ENCODE data around the gene PRPS2.

The PRPS2 gene

GRCh38 chrX:12871257-12871656 is 80.0 kb downstream of the PRPS2 start:
- no peaks in the 10 kb centered on the region for H4K20me1 ChIP-seq (ENCODE audit: insufficient read depth, low read length, poor library complexity, severe bottlenecking)
- no peaks in the 10 kb centered on the region for H3K4me1 ChIP-seq (ENCODE audit: insufficient read depth, low read length, poor library complexity, severe bottlenecking)
- H2AFZ ChIP-seq (ENCODE audit: low read length), result no peak overlapping the region
- no peaks in the 10 kb centered on the region for H3K36me3 ChIP-seq (ENCODE audit: insufficient read depth, low read length)
- H3K79me2 ChIP-seq (ENCODE audit: insufficient read depth, low read length), result no peaks in the 10 kb centered on the region
- no peaks in the 10 kb centered on the region for H3K27me3 ChIP-seq (ENCODE audit: insufficient read depth, low read length, poor library complexity, severe bottlenecking)
- no peaks in the 10 kb centered on the region for H3K9me2 ChIP-seq (replicated peaks; ENCODE audit: low read depth, low read length)
- H3K9ac ChIP-seq (ENCODE audit: low read depth, low read length, poor library complexity, severe bottlenecking), result no peak overlapping the region
- TF ChIP-seq EZH2phosphoT487 (IDR thresholded peaks at IDR 0.05; ENCODE audit: borderline replicate concordance), result no peak
- TF ChIP-seq CTCF (conservative IDR thresholded peaks at IDR 0.05; ENCODE audit: low read length), result no peak
- H3K4me2 ChIP-seq (ENCODE audit: low read depth, low read length, poor library complexity, severe bottlenecking), result no peak overlapping the region
- H3K9me3 ChIP-seq (ENCODE audit: insufficient read depth, low read depth, low read length), result no peaks in the 10 kb centered on the region
- H3K4me3 ChIP-seq (ENCODE audit: low read length, poor library complexity, severe bottlenecking), result no peak overlapping the region
- no peaks in the 10 kb centered on the region for H3F3A ChIP-seq (ENCODE audit: low read depth)

GRCh38 chrX:12872741-12873140 is 81.5 kb downstream of the PRPS2 start:
- no peaks in the 10 kb centered on the region for H3K79me2 ChIP-seq (ENCODE audit: insufficient read depth, low read length)
- no peaks in the 10 kb centered on the region for H3K27me3 ChIP-seq (ENCODE audit: insufficient read depth, low read length, poor library complexity, severe bottlenecking)

More at GRCh38 chrX:12872741-12873140, 81.5 kb downstream of the PRPS2 start:
- no peak for TF ChIP-seq CTCF (conservative IDR thresholded peaks at IDR 0.05; ENCODE audit: low read length)
- no peak for TF ChIP-seq EZH2phosphoT487 (IDR thresholded peaks at IDR 0.05; ENCODE audit: borderline replicate concordance)
- no peak overlapping the region for H3K4me2 ChIP-seq (ENCODE audit: low read depth, low read length, poor library complexity, severe bottlenecking)
- H3K36me3 ChIP-seq (ENCODE audit: insufficient read depth, low read length), result no peaks in the 10 kb centered on the region
- H3F3A ChIP-seq (ENCODE audit: low read depth), result no peaks in the 10 kb centered on the region
- H2AFZ ChIP-seq (ENCODE audit: low read length), result no peak overlapping the region
- H3K4me1 ChIP-seq (ENCODE audit: insufficient read depth, low read length, poor library complexity, severe bottlenecking), result no peaks in the 10 kb centered on the region
- no peaks in the 10 kb centered on the region for H3K9me2 ChIP-seq (replicated peaks; ENCODE audit: low read depth, low read length)
- H3K9ac ChIP-seq (ENCODE audit: low read depth, low read length, poor library complexity, severe bottlenecking), result no peak overlapping the region
- H4K20me1 ChIP-seq (ENCODE audit: insufficient read depth, low read length, poor library complexity, severe bottlenecking), result no peaks in the 10 kb centered on the region
- no peak overlapping the region for H3K4me3 ChIP-seq (ENCODE audit: low read length, poor library complexity, severe bottlenecking)
- H3K9me3 ChIP-seq (ENCODE audit: insufficient read depth, low read depth, low read length), result no peaks in the 10 kb centered on the region

All from Loucy (cell line).